Measurements from ENCODE around the gene CAB39L. TPM values are rescaled to one million over a fixed set of nuclear protein-coding genes. Genes with fewer than 3 reads are reported as not detected.

The CAB39L gene
- total RNA-seq, 2 donors from 2014 or later: 5.3 to 8.6 TPM

- no peak for DNase-seq
- peaks cover under 1% of the 10 kb centered on the region for H3K27me3 ChIP-seq (ENCODE audit: control insufficient read depth, insufficient read depth, low read length, poor library complexity, severe bottlenecking)
- no peaks in the 10 kb centered on the region for H3K4me1 ChIP-seq (ENCODE audit: control insufficient read depth, insufficient read depth, low read length)
- no peaks in the 10 kb centered on the region for H3K9me3 Mint-ChIP-seq
- peaks cover 7% of the 10 kb centered on the region for H3K27me3 Mint-ChIP-seq (ENCODE audit: insufficient read depth)
- WGBS, 2 experiments (ENCODE audit: insufficient coverage in 1 of 2, insufficient read length in 1 of 2): 78% methylated on average over 2 of the region's 2 CpGs; no CpG with 5 or more reads in 1 of the 2 experiments
- no peak overlapping the region for H3K9ac ChIP-seq (ENCODE audit: extremely low read depth, low read length, poor library complexity, severe bottlenecking)
- no peaks in the 10 kb centered on the region for H3K36me3 ChIP-seq (ENCODE audit: control insufficient read depth, insufficient read depth, low read length)
- no peak overlapping the region for H3K4me3 ChIP-seq (ENCODE audit: low read length)
- H3K27ac ChIP-seq (ENCODE audit: low read depth, low read length): no peak overlapping the region
- no peaks in the 10 kb centered on the region for H3K36me3 Mint-ChIP-seq (ENCODE audit: low read depth)
- H3K9me3 ChIP-seq (ENCODE audit: control insufficient read depth, low read length): no peaks in the 10 kb centered on the region
- TF ChIP-seq CTCF (conservative IDR thresholded peaks at IDR 0.05): no peak
- no peak overlapping the region for H3K27ac Mint-ChIP-seq
- H3K4me3 Mint-ChIP-seq: no peak overlapping the region
- H3K4me1 Mint-ChIP-seq: peaks cover 6% of the 10 kb centered on the region
Measured at GRCh38 chr13:49412749-49413148, 31.1 kb downstream of the CAB39L start.

- peaks cover 3% of the 10 kb centered on the region for H3K4me1 Mint-ChIP-seq
- H3K27ac Mint-ChIP-seq: no peak overlapping the region
- H3K9me3 Mint-ChIP-seq: no peaks in the 10 kb centered on the region
- H3K27me3 Mint-ChIP-seq (ENCODE audit: insufficient read depth): peaks cover 7% of the 10 kb centered on the region
- WGBS, 2 experiments (ENCODE audit: insufficient coverage in 1 of 2, insufficient read length in 1 of 2): 90 to 96% methylated on average over 3 to 5 of the region's 5 CpGs
- Histone ChIP-seq H3K27me3 (ENCODE audit: control insufficient read depth, insufficient read depth, low read length, poor library complexity, severe bottlenecking) (no peaks in the 10 kb centered on the region), H3K36me3 (ENCODE audit: control insufficient read depth, insufficient read depth, low read length) (no peaks in the 10 kb centered on the region), H3K4me3 (ENCODE audit: low read length) (no peak overlapping the region), H3K27ac (ENCODE audit: low read depth, low read length) (no peak overlapping the region), H3K9me3 (ENCODE audit: control insufficient read depth, low read length) (no peaks in the 10 kb centered on the region), H3K4me1 (ENCODE audit: control insufficient read depth, insufficient read depth, low read length) (no peaks in the 10 kb centered on the region), H3K9ac (ENCODE audit: extremely low read depth, low read length, poor library complexity, severe bottlenecking) (no peak overlapping the region)
- DNase-seq: no peak
- TF ChIP-seq CTCF (conservative IDR thresholded peaks at IDR 0.05): no peak
- no peaks in the 10 kb centered on the region for H3K36me3 Mint-ChIP-seq (ENCODE audit: low read depth)
- H3K4me3 Mint-ChIP-seq: no peak overlapping the region
Measured at GRCh38 chr13:49411353-49411752, 32.5 kb downstream of the CAB39L start.

- H3K4me3 Mint-ChIP-seq: no peak overlapping the region
- Histone ChIP-seq H3K36me3 (ENCODE audit: control insufficient read depth, insufficient read depth, low read length) (no peaks in the 10 kb centered on the region), H3K27me3 (ENCODE audit: control insufficient read depth, insufficient read depth, low read length, poor library complexity, severe bottlenecking) (no peaks in the 10 kb centered on the region), H3K9ac (ENCODE audit: extremely low read depth, low read length, poor library complexity, severe bottlenecking) (no peak overlapping the region), H3K27ac (ENCODE audit: low read depth, low read length) (no peak overlapping the region), H3K4me1 (ENCODE audit: control insufficient read depth, insufficient read depth, low read length) (no peaks in the 10 kb centered on the region), H3K4me3 (ENCODE audit: low read length) (no peak overlapping the region), H3K9me3 (ENCODE audit: control insufficient read depth, low read length) (no peaks in the 10 kb centered on the region)
- H3K9me3 Mint-ChIP-seq: no peaks in the 10 kb centered on the region
- peaks cover 3% of the 10 kb centered on the region for H3K4me1 Mint-ChIP-seq
- H3K36me3 Mint-ChIP-seq (ENCODE audit: low read depth): no peaks in the 10 kb centered on the region
- no peak for DNase-seq
- no peak for TF ChIP-seq CTCF (conservative IDR thresholded peaks at IDR 0.05)
- H3K27me3 Mint-ChIP-seq (ENCODE audit: insufficient read depth): peaks cover 7% of the 10 kb centered on the region
- no peak overlapping the region for H3K27ac Mint-ChIP-seq
Measured at GRCh38 chr13:49410477-49410876, 33.4 kb downstream of the CAB39L start.
